HepG2 (cell line): Measurements from ENCODE around the gene ARID1A. TPM values are rescaled to one million over a fixed set of nuclear protein-coding genes. Genes with fewer than 3 reads are reported as not detected.

Experiments used
- ARNTL ChIP-seq: sonication (generic); formaldehyde crosslinking; IDR thresholded peaks from 2 replicates; pipeline ENCODE4 v1.4.0; 2020; ENCODE audit warnings: mild to moderate bottlenecking, missing genetic modification reagents
- CC2D1A ChIP-seq: sonication (generic); formaldehyde crosslinking; IDR thresholded peaks from 2 replicates; pipeline ENCODE4 v1.8.1; 2023; ENCODE audit warnings: mild to moderate bottlenecking, missing genetic modification reagents
- GATA4 ChIP-seq: sonication (generic); IDR thresholded peaks from 2 replicates; pipeline ENCODE4 v1.6.1; 2016; ENCODE audit warnings: antibody characterized with exemption, low read depth, borderline replicate concordance
- IRF1 ChIP-seq: sonication (generic); formaldehyde crosslinking; IDR thresholded peaks from 2 replicates; pipeline ENCODE4 v1.4.0; 2020; ENCODE audit warnings: low read depth, mild to moderate bottlenecking, missing genetic modification reagents
- NFE2L2 ChIP-seq: fragments of 150-350 bp; IDR thresholded peaks from 2 replicates; pipeline ENCODE4 v1.6.1; 2014; ENCODE audit warnings: low read length
- STAG1 ChIP-seq: sonication (generic); formaldehyde crosslinking; IDR thresholded peaks from 2 replicates; pipeline ENCODE4 v1.4.0; 2020; ENCODE audit warnings: missing genetic modification reagents
- ZBTB2 ChIP-seq: sonication (generic); formaldehyde crosslinking; IDR thresholded peaks from 2 replicates; pipeline ENCODE4 v1.8.0; 2022; ENCODE audit warnings: low read depth, missing genetic modification reagents
- ZBTB4 ChIP-seq: sonication (generic); formaldehyde crosslinking; IDR thresholded peaks from 2 replicates; pipeline ENCODE4 v1.4.0; 2020; ENCODE audit warnings: missing genetic modification reagents, mild to moderate bottlenecking, borderline replicate concordance
- ZBTB42 ChIP-seq: sonication (generic); formaldehyde crosslinking; IDR thresholded peaks from 2 replicates; pipeline ENCODE4 v1.5.0; 2020; ENCODE audit warnings: mild to moderate bottlenecking, missing genetic modification reagents
- ZBTB7A ChIP-seq: sonication (generic); formaldehyde crosslinking; IDR thresholded peaks from 2 replicates; pipeline ENCODE4 v1.8.0; 2022; ENCODE audit warnings: mild to moderate bottlenecking, missing genetic modification reagents
- ZNF17 ChIP-seq: sonication (generic); formaldehyde crosslinking; IDR thresholded peaks from 2 replicates; pipeline ENCODE4 v1.5.0; 2020; ENCODE audit warnings: mild to moderate bottlenecking, missing genetic modification reagents
- ZNF563 ChIP-seq: sonication (generic); formaldehyde crosslinking; IDR thresholded peaks from 2 replicates; pipeline ENCODE4 v1.8.0; 2022; ENCODE audit warnings: mild to moderate bottlenecking, moderate library complexity, missing genetic modification reagents
- ZNF644 ChIP-seq: IDR thresholded peaks from 2 replicates; pipeline ENCODE4 v1.6.1; 2016; ENCODE audit warnings: low read depth
- ZSCAN5A ChIP-seq: sonication (generic); formaldehyde crosslinking; IDR thresholded peaks from 2 replicates; pipeline ENCODE4 v1.8.0; 2022; ENCODE audit warnings: mild to moderate bottlenecking, missing genetic modification reagents, borderline replicate concordance
- polyA plus RNA-seq, 8 experiments: library from polyadenylated mRNA; depleted of rRNA in 3 of 8; stranded (reverse) in 7 of 8; unstranded in 1 of 8; fragments of >200 nt; fragmentation: Illumina TruSeq in 4 of 8; extraction: Trizol in 4 of 8; gene quantifications; 2 replicates each; pipeline versions ENCODE4 v1.2.1 to v1.2.3, GENCODE V29; 2011 to 2016; ENCODE audit warnings: low read depth in 4 of 8, missing spikeins in 1 of 8, mixed read lengths in 1 of 8; ENCODE audit not compliant: insufficient read depth in 1 of 8
- total RNA-seq, 5 experiments: library from RNA; depleted of rRNA; stranded (reverse); fragments of >200 nt; fragmentation: Illumina TruSeq; extraction: Trizol; gene quantifications; 2 replicates each; pipeline ENCODE4 v1.2.3, GENCODE V29; 2016; ENCODE audit warnings: low read depth in 1 of 5
- TF ChIP-seq, protein P1 (sequence below): sonication (generic); formaldehyde crosslinking; conservative IDR thresholded peaks from 2 replicates; pipeline ENCODE4 v1.4.0; 2020; ENCODE audit warnings: missing genetic modification reagents
- TF ChIP-seq, protein P2 (sequence below): sonication (generic); formaldehyde crosslinking; IDR thresholded peaks from 2 replicates; pipeline ENCODE4 v1.4.0; 2020; ENCODE audit warnings: mild to moderate bottlenecking, missing genetic modification reagents

ARID1A gene
- total and polyA plus RNA-seq, 2 of the 13 experiments (the other 11 are each of a cell fraction or from before 2014, with no cell fraction given): 11.9 to 15.9 TPM

GRCh38 chr1:26771643-26772321 lies 76.0 kb downstream of the ARID1A start (continued):
- no peak for TF ChIP-seq ZBTB4
- no peak for TF ChIP-seq ZBTB2
- no peak for TF ChIP-seq ZNF563
- TF ChIP-seq, protein P1, sequence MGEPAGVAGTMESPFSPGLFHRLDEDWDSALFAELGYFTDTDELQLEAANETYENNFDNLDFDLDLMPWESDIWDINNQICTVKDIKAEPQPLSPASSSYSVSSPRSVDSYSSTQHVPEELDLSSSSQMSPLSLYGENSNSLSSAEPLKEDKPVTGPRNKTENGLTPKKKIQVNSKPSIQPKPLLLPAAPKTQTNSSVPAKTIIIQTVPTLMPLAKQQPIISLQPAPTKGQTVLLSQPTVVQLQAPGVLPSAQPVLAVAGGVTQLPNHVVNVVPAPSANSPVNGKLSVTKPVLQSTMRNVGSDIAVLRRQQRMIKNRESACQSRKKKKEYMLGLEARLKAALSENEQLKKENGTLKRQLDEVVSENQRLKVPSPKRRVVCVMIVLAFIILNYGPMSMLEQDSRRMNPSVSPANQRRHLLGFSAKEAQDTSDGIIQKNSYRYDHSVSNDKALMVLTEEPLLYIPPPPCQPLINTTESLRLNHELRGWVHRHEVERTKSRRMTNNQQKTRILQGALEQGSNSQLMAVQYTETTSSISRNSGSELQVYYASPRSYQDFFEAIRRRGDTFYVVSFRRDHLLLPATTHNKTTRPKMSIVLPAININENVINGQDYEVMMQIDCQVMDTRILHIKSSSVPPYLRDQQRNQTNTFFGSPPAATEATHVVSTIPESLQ (CRISPR knock-in tag): no peak
- TF ChIP-seq ARNTL (CRISPR knock-in tag): no peak
- no peak for TF ChIP-seq GATA4
- no peak for TF ChIP-seq CC2D1A
- no peak for TF ChIP-seq STAG1 (CRISPR knock-in tag)
- TF ChIP-seq ZNF644 (CRISPR knock-in tag): no peak
- TF ChIP-seq, protein P2, sequence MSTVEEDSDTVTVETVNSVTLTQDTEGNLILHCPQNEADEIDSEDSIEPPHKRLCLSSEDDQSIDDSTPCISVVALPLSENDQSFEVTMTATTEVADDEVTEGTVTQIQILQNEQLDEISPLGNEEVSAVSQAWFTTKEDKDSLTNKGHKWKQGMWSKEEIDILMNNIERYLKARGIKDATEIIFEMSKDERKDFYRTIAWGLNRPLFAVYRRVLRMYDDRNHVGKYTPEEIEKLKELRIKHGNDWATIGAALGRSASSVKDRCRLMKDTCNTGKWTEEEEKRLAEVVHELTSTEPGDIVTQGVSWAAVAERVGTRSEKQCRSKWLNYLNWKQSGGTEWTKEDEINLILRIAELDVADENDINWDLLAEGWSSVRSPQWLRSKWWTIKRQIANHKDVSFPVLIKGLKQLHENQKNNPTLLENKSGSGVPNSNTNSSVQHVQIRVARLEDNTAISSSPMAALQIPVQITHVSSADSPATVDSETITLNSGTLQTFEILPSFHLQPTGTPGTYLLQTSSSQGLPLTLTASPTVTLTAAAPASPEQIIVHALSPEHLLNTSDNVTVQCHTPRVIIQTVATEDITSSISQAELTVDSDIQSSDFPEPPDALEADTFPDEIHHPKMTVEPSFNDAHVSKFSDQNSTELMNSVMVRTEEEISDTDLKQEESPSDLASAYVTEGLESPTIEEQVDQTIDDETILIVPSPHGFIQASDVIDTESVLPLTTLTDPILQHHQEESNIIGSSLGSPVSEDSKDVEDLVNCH (CRISPR knock-in tag): no peak
- TF ChIP-seq NFE2L2: no peak
- no peak for TF ChIP-seq ZBTB7A (CRISPR knock-in tag)
- TF ChIP-seq IRF1: no peak
- TF ChIP-seq ZSCAN5A: no peak
- TF ChIP-seq ZNF17 (CRISPR knock-in tag): no peak
- TF ChIP-seq ZBTB42: no peak
